ENCODE data around the gene CCDC57. TPM values are rescaled to one million over a fixed set of nuclear protein-coding genes. Genes with fewer than 3 reads are reported as not detected.

The CCDC57 gene
- total RNA-seq, 1 donor from 2014 or later, result 79.0 TPM

GRCh38 chr17:82060614-82061013, 152.0 kb downstream of the CCDC57 start:
- no peak for TF ChIP-seq CTCF (IDR thresholded peaks at IDR 0.05; ENCODE audit: unreplicated experiment)
- Mint-ChIP-seq H3K9me3 (ENCODE audit: low read depth) (no peaks in the 10 kb centered on the region), H3K4me1 (ENCODE audit: low read depth) (no peaks in the 10 kb centered on the region), H3K4me3 (ENCODE audit: low read depth) (no peak overlapping the region), H3K27ac (no peak overlapping the region), H3K36me3 (ENCODE audit: insufficient read depth) (peaks cover 2% of the 10 kb centered on the region), H3K27me3 (no peaks in the 10 kb centered on the region)
- no peak for DNase-seq (ENCODE audit: low spot score, unreplicated experiment)

GRCh38 chr17:82060001-82060380, 152.7 kb downstream of the CCDC57 start:
- Mint-ChIP-seq H3K36me3 (ENCODE audit: insufficient read depth) (peaks cover 2% of the 10 kb centered on the region), H3K27me3 (no peaks in the 10 kb centered on the region), H3K4me3 (ENCODE audit: low read depth) (no peak overlapping the region), H3K4me1 (ENCODE audit: low read depth) (no peaks in the 10 kb centered on the region), H3K9me3 (ENCODE audit: low read depth) (no peaks in the 10 kb centered on the region), H3K27ac (no peak overlapping the region)
- DNase-seq (ENCODE audit: low spot score, unreplicated experiment), result no peak
- no peak for TF ChIP-seq CTCF (IDR thresholded peaks at IDR 0.05; ENCODE audit: unreplicated experiment)

GRCh38 chr17:82059272-82060000, 153.2 kb downstream of the CCDC57 start:
- H3K4me1 Mint-ChIP-seq (ENCODE audit: low read depth), result no peaks in the 10 kb centered on the region
- no peaks in the 10 kb centered on the region for H3K27me3 Mint-ChIP-seq
- DNase-seq (ENCODE audit: low spot score, unreplicated experiment), result no peak
- peaks cover 2% of the 10 kb centered on the region for H3K36me3 Mint-ChIP-seq (ENCODE audit: insufficient read depth)
- no peak for TF ChIP-seq CTCF (IDR thresholded peaks at IDR 0.05; ENCODE audit: unreplicated experiment)
- no peak overlapping the region for H3K4me3 Mint-ChIP-seq (ENCODE audit: low read depth)
- no peaks in the 10 kb centered on the region for H3K9me3 Mint-ChIP-seq (ENCODE audit: low read depth)
- no peak overlapping the region for H3K27ac Mint-ChIP-seq

- DNase-seq (ENCODE audit: low spot score, unreplicated experiment), result no peak
- Mint-ChIP-seq H3K27ac (no peak overlapping the region), H3K4me1 (ENCODE audit: low read depth) (no peaks in the 10 kb centered on the region), H3K4me3 (ENCODE audit: low read depth) (no peak overlapping the region), H3K27me3 (no peaks in the 10 kb centered on the region), H3K36me3 (ENCODE audit: insufficient read depth) (peaks cover 2% of the 10 kb centered on the region), H3K9me3 (ENCODE audit: low read depth) (no peaks in the 10 kb centered on the region)
- no peak for TF ChIP-seq CTCF (IDR thresholded peaks at IDR 0.05; ENCODE audit: unreplicated experiment)
Measured at GRCh38 chr17:82058855-82059249, 153.8 kb downstream of the CCDC57 start.

- no peak for TF ChIP-seq CTCF (IDR thresholded peaks at IDR 0.05; ENCODE audit: unreplicated experiment)
- no peak overlapping the region for H3K27ac Mint-ChIP-seq
- H3K36me3 Mint-ChIP-seq (ENCODE audit: insufficient read depth), result peaks cover 2% of the 10 kb centered on the region
- no peaks in the 10 kb centered on the region for H3K27me3 Mint-ChIP-seq
- DNase-seq (ENCODE audit: low spot score, unreplicated experiment), result no peak
- no peaks in the 10 kb centered on the region for H3K9me3 Mint-ChIP-seq (ENCODE audit: low read depth)
- no peak overlapping the region for H3K4me3 Mint-ChIP-seq (ENCODE audit: low read depth)
- peaks cover under 1% of the 10 kb centered on the region for H3K4me1 Mint-ChIP-seq (ENCODE audit: low read depth)
Measured at GRCh38 chr17:82058230-82058854, 154.3 kb downstream of the CCDC57 start.

Measured in progenitor cell of endocrine pancreas (in vitro differentiated cells).